GM08714 (cell line): Measurements from ENCODE around the gene FCRL4.
A peak's percentile ranks its signal among the peaks of the same experiment; 100 is the strongest.
"Not testable (repeated sequence)": the region's sequence is repeated elsewhere in the genome, so short reads cannot be mapped to it uniquely, and the experiment has no call there.

Experiments used
- H3K4me3 ChIP-seq: fragments of 200-500 bp; sonication (Bioruptor generic); 2 replicates; pipeline ENCODE4 v1.5.1; 2014; ENCODE audit warnings: mild to moderate bottlenecking, low read length, inconsistent platforms
- ZNF274 ChIP-seq: IDR thresholded peaks from 2 replicates; pipeline ENCODE4 v1.6.1; 2012; ENCODE audit warnings: mild to moderate bottlenecking, low read depth, low read length

The FCRL4 gene

GRCh38 chr1:157580179-157580827, 17.6 kb downstream of the FCRL4 start:
- no peak overlapping the region for H3K4me3 ChIP-seq
- no peak for TF ChIP-seq ZNF274

- TF ChIP-seq ZNF274, result no peak
- no peak overlapping the region for H3K4me3 ChIP-seq
Observed at GRCh38 chr1:157577420-157577819, 20.5 kb downstream of the FCRL4 start.

GRCh38 chr1:157575744-157576143, 22.1 kb downstream of the FCRL4 start:
- TF ChIP-seq ZNF274, result no peak
- H3K4me3 ChIP-seq, result no peak overlapping the region; the same call in 1 of the 2 replicates

GRCh38 chr1:157574836-157575235, 23.0 kb downstream of the FCRL4 start:
- TF ChIP-seq ZNF274, result no peak
- H3K4me3 ChIP-seq, result peak overlapping the region; percentile 30; the same call in 1 of the 2 replicates

- TF ChIP-seq ZNF274, result no peak
- no peak overlapping the region for H3K4me3 ChIP-seq
Observed at GRCh38 chr1:157566484-157567300, 31.2 kb downstream of the FCRL4 start.

- no peak for TF ChIP-seq ZNF274
- peak overlapping the region; percentile 69; the same call in 1 of the 2 replicates for H3K4me3 ChIP-seq
Observed at GRCh38 chr1:157562515-157562914, 35.4 kb downstream of the FCRL4 start.

GRCh38 chr1:157558119-157558518, 39.8 kb downstream of the FCRL4 start:
- no peak for TF ChIP-seq ZNF274
- H3K4me3 ChIP-seq, result no peak overlapping the region

- H3K4me3 ChIP-seq, result peak within 1 kb of the TSS; percentile 88; the same call in 1 of the 2 replicates
- no peak for TF ChIP-seq ZNF274
Observed at GRCh38 chr1:157551694-157552693, 45.9 kb downstream of the FCRL4 start, which contains the start of gene FCRL5. Gene FCRL5, minus strand, starts transcription at chr1:157552515. Its CDS starts 153 bp downstream, at chr1:157552362.

GRCh38 chr1:157548081-157548480, 49.8 kb downstream of the FCRL4 start:
- not testable (repeated sequence) for H3K4me3 ChIP-seq

- no peak for TF ChIP-seq ZNF274
- no peak overlapping the region for H3K4me3 ChIP-seq
Observed at GRCh38 chr1:157542676-157543075, 55.2 kb downstream of the FCRL4 start.

GRCh38 chr1:157540852-157541251, 57.0 kb downstream of the FCRL4 start:
- no peak overlapping the region for H3K4me3 ChIP-seq
- no peak for TF ChIP-seq ZNF274

GRCh38 chr1:157540160-157540748, 57.6 kb downstream of the FCRL4 start:
- H3K4me3 ChIP-seq, result no peak overlapping the region
- TF ChIP-seq ZNF274, result no peak

GRCh38 chr1:157539568-157539967, 58.3 kb downstream of the FCRL4 start:
- TF ChIP-seq ZNF274, result no peak
- H3K4me3 ChIP-seq, result no peak overlapping the region

GRCh38 chr1:157532569-157532968, 65.3 kb downstream of the FCRL4 start:
- no peak for TF ChIP-seq ZNF274
- H3K4me3 ChIP-seq, result no peak overlapping the region
